Measurements from ENCODE around the gene CFAP97D2.
A peak's percentile ranks its signal among the peaks of the same experiment; 100 is the strongest.
"Not testable (repeated sequence)": the region's sequence is repeated elsewhere in the genome, so short reads cannot be mapped to it uniquely, and the experiment has no call there.

CFAP97D2 gene

DNA sequence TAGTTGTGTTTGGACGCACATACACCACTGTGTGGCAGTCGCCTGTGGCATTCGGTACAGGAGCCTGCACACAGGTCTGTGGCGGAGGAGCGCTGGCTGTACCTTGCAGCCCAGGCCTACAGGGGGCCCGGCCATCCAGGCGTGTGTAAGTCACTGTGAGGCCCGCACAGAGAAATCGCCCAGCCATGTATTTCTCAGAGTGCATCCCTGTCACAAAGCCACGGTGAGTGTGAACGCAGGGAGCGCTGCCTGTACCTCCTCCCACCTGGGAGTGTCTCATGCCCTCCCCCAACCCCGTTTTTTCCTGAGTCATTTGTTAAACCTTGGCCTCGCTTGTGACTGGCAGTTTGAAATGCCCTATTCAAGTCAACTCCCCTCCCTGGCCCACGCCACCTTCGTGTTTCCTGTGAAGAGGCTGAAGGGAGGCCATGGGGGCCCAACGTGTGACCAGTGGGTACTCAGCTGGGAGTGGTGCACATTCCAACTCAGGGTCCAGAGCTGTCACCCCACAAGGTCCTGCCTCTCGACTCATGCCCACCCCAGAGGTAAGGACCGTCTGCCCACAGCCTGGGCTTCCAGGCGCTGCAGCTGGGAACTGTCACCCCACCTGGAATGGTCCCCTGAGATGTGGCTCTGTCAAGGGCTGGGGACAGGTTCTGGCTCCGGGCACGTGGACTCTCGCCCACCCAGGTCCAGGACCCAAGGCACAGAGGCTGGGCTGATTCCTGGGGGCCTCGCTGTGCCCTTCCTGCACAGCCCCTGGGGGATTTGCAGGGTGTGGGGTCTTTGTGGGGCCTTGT, 35.1 kb upstream of the CFAP97D2 start:
- DNase-seq (ENCODE audit: low read depth in 1 of 2, low spot score in 1 of 2), result no peak

- DNase-seq (ENCODE audit: low read depth in 1 of 2, low spot score in 1 of 2), result no peak
Measured at GRCh38 chr13:114144606-114145244, 34.3 kb upstream of the CFAP97D2 start.

- no peak for DNase-seq (ENCODE audit: low read depth in 1 of 2, low spot score in 1 of 2)
Measured at GRCh38 chr13:114145256-114145655, 33.8 kb upstream of the CFAP97D2 start.

DNA sequence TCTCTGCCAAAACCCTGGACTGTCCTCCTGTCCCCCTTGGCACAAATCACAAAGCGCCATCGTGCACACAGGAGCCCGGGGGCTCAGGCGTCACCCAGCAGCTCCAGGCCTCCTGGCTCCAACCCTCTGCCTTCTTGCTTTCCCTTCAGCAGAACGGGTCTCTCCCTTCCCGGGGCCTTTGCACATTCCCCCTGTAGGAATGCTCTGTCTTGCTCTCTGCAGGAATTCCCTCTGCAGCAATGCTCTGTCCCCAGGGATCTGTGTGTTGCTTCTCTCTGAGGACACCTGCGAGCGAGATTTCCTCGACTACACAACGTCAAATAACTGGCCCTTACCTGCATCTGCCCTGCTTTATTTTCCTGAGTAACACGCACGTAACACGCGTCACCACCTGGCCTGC, 33.3 kb upstream of the CFAP97D2 start:
- DNase-seq (ENCODE audit: low read depth in 1 of 2, low spot score in 1 of 2), result no peak

DNA sequence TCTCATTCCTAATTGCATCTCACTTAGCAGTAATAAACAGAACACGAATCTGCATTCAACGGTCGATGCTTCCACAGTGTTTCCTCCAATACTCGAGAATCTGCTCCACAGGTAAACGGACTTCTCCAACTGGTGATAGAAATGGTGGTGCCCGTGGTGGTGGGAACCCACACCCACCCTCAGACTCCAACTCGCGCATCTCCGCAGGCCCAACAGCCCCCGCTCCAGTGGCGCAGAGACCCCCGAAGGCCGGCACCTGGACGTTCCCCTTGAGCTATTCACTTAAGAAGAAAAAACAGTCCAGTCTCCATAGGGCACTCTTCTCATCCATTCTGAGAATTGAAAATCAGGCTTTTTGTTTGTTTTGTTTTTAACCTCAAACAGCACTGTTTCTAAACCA, 32.9 kb upstream of the CFAP97D2 start:
- DNase-seq (ENCODE audit: low read depth in 1 of 2, low spot score in 1 of 2), result no peak

- no peak for DNase-seq (ENCODE audit: low read depth in 1 of 2, low spot score in 1 of 2)
Measured at GRCh38 chr13:114146629-114147028, 32.4 kb upstream of the CFAP97D2 start.

DNA sequence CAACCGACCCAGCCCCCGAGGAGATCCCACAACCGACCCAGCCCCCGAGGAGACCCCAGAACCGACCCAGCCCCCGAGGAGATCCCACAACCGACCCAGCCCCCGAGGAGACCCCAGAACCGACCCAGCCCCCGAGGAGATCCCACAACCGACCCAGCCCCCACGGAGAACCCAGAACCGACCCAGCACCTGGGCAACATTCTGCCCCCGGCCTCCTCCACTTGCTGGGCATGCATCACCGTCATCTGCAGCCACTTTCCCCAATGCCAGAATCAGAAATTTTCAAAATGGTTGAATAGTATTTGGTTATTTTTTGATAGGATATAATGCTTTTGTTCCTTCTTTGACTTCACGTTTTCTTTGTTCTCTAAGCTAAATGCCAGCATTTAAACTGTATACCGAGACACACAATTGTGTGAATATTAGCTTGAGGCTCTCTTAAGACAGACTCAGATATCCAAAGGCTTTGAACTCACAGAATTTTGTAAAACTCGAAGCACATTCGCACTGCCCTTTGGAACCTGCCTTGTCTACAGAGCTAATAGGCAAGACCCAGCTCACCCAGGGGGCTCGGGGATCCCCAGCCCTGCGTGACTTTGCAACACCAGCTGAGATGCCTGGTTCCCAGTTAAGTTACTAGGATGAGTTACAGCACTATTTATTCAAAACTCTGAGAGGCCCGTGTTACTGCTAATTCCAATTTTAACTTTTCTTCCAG, 31.1 kb upstream of the CFAP97D2 start:
- no peak for DNase-seq (ENCODE audit: low read depth in 1 of 2, low spot score in 1 of 2)

- peak in 1 of 2 donors; percentile 74 for DNase-seq (ENCODE audit: low read depth in 1 of 2, low spot score in 1 of 2)
Measured at GRCh38 chr13:114148521-114148855, 30.6 kb upstream of the CFAP97D2 start.

GRCh38 chr13:114148886-114149285, 30.2 kb upstream of the CFAP97D2 start:
- DNase-seq (ENCODE audit: low read depth in 1 of 2, low spot score in 1 of 2), result not testable (repeated sequence)

DNA sequence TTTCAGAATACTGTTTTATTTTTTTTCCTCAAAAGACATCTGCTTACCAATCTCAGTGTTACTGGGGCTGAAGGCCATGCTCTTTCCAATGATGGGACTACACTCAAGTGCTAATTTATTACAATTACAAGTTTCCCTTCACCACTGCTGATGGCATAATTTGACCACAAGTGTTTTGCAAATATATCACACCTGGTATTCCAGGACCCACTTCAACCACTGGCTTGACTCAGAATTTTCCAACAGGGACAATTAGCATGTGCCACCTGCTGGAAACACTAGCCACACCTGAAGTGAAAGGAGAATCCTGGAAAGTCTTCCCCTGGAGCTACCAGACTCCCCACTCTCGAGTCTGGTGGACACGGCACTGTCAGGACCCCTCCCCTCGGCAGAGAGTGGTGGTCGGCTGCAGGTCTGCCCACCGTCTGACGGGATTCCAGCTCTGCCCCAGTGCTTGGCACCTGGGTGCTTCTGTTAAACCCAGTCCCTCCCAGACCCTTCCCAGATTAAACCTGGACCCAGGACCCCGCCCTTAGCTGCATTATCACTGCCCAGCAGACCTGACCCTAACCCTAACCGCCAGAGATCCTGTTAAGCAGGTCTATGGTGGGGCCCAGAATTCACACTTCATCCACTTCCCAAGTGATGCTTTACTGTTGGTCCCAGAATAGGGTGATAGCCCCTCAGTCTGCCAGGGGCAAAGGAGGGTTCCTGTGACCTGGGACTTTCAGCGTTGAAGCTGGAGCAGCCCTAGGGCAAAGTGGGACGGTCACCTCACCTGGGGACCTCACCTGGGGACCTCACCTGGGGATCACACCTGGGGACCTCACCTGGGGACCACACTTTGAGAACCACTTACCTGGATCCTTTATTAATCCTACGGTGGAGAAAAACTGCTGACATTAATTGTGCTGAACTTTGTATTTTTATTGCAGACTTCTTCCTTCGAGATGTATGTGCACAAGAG, 29.0 kb upstream of the CFAP97D2 start:
- DNase-seq (ENCODE audit: low read depth in 1 of 2, low spot score in 1 of 2), result no peak

DNA sequence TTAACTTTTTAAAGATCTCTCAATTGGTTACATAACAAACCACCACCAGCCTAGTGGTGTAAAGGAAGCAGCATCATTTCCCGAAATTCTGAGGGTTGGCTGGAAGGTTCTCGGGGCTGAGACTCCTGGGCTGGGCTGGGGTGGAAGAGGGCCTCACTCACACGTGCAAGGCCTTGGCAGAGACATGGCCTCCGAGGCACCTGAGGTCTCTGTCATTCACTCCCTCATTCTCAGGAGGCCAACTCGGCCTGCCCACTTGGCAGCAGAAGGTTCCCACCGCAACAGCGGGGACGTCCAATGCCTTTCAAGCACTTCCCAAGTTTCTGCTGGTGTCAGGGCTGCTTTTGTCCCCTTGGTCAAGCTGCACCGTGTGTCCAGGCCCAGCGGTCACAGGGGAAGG, 28.0 kb upstream of the CFAP97D2 start:
- no peak for DNase-seq (ENCODE audit: low read depth in 1 of 2, low spot score in 1 of 2)

DNA sequence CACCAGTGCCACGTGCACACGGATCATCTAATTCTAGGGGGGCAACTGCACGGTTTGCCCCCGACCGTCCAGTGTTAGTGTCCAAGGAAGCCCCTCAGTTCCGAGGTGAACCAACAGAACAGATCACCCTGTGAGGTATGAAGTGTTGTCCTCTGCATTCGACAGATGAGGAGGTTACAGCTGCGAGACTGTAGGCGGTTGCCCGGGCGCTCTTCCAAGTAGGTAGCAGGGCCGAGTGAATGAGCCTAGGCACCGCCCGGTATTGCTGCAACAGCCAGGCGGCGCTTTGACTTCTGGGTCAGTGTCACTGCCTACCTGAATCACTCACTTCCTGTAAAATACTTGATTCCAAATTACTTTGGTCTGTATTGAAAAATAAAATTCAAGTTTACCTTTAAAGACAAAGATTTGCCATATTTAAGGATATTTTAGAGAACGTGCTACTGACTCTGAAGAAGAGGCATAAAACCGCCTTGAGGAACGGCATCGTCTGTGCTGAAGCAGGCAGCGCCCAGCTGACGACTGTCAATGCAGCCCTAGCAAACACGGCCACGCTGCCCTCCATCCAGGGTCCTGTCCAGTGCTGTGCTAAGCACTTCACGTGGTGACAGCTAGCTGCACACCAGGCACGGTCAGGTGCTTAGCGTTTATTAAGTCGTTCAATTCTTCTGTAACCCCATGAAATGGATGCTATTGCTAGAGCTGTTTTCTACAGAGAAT, 27.3 kb upstream of the CFAP97D2 start:
- no peak for DNase-seq (ENCODE audit: low read depth in 1 of 2, low spot score in 1 of 2)

DNA sequence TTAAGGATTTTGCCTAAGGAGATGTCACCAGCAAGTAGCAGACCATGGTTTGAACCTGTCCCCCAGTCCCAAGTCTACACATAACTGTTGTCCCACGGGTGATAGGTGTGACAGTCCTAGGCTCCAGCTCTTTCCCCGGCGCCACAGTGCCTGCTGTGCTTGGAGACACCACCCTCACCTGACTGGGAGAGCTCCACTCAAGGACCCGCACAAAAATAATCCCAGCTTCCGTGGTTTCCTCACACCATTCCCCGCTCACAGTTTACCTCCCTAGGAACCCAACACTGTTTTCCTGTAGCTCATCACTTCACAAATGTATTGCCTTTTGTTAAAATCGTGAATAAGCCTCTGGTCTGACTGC, 26.8 kb upstream of the CFAP97D2 start:
- DNase-seq (ENCODE audit: low read depth in 1 of 2, low spot score in 1 of 2), result no peak

DNA sequence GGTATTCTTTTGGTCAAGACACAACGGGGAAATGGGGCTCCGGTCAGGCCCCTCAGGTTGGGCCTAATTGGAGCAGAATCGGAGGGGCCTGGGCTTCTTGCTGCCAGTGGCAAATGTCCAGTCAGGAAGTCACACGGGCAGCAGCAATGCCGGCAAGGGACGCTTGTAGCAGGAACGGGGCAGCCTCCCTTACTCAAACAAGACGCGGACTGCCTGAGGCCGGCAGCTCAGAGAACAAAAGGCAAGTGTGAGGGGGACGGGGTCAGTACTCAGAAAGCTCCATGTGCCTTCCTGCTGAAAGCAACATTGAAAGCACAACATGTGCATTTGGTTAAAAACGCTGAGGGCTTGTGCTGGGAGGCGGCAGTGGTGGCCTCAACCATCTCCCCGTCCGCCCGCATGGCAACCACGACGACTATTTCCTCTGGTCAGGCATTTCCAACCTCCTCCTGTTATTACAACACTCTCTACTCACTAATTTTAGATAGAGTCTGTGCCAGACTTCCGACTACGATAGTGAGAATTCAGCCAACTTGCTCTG, 26.2 kb upstream of the CFAP97D2 start:
- no peak for DNase-seq (ENCODE audit: low read depth in 1 of 2, low spot score in 1 of 2)

DNA sequence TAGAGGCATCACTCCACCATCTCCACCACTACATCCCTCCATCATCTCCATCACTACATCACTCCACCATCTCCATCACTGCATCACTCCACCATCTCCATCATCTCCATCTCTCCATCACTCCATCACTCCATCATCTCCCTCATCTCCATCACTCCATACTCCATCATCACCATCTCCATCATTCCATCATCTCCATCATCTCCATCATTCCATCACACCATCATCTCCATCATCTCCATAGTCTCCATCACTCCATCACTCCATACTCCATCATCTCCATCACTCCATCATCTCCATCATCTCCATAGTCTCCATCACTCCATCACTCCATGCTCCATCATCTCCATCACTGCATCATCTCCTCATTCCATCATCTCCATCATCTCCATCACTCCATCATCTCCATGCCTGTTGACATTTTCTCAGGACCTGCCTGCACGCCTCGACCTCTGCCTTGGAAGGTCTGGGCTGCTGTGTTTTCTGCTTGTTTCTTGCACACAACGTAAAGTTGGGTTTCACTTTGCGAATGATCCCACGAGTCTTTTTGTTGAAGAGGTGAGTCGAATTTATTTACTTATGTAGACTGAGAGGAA, 25.5 kb upstream of the CFAP97D2 start:
- no peak for DNase-seq (ENCODE audit: low read depth in 1 of 2, low spot score in 1 of 2)

GRCh38 chr13:114154476-114154875, 24.6 kb upstream of the CFAP97D2 start:
- DNase-seq (ENCODE audit: low read depth in 1 of 2, low spot score in 1 of 2), result no peak

- DNase-seq (ENCODE audit: low read depth in 1 of 2, low spot score in 1 of 2), result no peak
Measured at GRCh38 chr13:114155320-114155719, 23.7 kb upstream of the CFAP97D2 start.

GRCh38 chr13:114155926-114156883, 22.9 kb upstream of the CFAP97D2 start:
- DNase-seq (ENCODE audit: low read depth in 1 of 2, low spot score in 1 of 2), result no peak
